SH-SY5Y (cell line): Measurements from ENCODE around the gene LYZL1.

Experiments used
- GATA2 ChIP-seq: IDR thresholded peaks from 2 replicates; pipeline ENCODE4 v1.6.1; 2011; ENCODE audit warnings: mild to moderate bottlenecking, low read depth, low read length
- GATA3 ChIP-seq: IDR thresholded peaks from 2 replicates; pipeline ENCODE4 v1.6.1; 2011; ENCODE audit warnings: low read depth, mild to moderate bottlenecking, low read length, moderate library complexity

- no peak for TF ChIP-seq GATA2
- TF ChIP-seq GATA3: no peak
Measured at GRCh38 chr10:29323367-29323766, 34.5 kb downstream of the LYZL1 start.
